Activated CD4-positive, alpha-beta T cell treated with anti-CD3 and anti-CD28 coated beads, Interleukin-2, amount 50 U/mL, for 48 hours (primary cell): ENCODE measurements around the gene KLF4.
"Not testable (repeated sequence)": the region's sequence is repeated elsewhere in the genome, so short reads cannot be mapped to it uniquely, and the experiment has no call there.

Source experiments
- DNase-seq, 2 experiments: peaks; one replicate each; pipeline ENCODE4 v3.0.0-alpha.2; 2020

KLF4 gene

DNA sequence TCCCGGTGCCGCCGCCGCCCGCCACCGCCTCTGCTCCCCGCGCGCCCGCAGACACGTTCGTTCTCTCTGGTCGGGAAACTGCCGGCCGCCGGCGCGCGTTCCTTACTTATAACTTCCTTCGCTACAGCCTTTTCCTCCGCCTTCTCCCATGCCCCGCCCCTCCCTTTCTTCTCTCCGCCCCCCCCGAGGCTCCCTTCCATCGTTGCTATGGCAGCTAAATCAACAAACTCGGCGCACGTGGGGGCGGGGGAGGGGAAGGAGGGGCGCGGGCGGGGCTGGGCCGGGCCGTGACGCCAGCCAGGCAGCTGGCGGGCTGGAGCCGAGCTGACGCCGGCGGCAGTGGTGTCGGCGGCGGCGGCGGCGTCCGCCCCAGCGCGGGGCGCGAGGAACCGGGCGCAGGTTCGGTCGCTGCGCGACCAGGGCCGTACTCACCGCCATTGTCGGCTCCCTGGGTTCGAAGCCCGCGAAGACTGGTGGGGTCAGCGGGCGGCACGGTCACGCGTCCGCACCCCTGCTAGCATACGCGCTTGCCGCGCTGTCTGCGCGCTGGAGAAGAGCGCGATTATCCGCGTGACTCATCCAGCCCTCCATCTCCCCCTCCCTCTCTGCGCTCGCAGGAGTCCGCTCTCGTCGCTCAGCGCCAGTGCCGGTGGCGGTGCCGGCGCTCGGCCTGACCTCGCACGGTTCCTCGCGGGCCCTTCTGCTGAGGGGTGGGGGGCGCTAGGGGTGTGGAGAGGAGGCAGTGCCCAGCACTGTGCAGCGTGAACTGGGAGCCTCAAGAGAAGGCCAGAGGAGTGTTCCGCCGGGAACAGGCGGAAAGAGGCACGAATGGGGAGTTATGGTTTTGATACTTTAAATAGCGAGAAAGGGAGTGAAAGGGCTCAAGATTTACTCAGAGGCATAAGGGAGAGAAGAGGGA lies at the start of gene KLF4:
TSS of gene KLF4 (minus strand) at position 83 of the 919 bp plus-strand sequence. CDS start 597 bp downstream, outside the sequence.
- peak; percentile 72 to 73 for DNase-seq

DNA sequence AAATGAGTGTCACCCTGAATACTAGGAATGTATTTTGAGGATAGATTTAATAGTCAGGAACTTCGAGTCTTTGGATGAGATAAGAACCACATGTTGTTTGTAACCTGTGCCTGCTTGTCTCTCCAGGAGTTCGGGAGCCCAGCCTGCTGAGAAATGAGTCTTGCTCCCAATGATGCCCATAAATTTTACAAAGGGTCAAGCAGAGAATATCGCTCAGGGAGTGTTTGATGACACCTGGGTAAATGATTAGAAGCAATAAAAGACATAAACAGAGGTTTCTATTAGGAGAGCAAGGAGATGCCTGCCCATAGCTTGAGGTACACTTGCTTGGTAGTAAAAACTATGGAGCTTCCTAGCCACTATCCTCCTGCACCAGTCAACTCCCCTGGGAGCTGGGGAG lies 46.9 kb upstream of the KLF4 start:
- no peak for DNase-seq

DNA sequence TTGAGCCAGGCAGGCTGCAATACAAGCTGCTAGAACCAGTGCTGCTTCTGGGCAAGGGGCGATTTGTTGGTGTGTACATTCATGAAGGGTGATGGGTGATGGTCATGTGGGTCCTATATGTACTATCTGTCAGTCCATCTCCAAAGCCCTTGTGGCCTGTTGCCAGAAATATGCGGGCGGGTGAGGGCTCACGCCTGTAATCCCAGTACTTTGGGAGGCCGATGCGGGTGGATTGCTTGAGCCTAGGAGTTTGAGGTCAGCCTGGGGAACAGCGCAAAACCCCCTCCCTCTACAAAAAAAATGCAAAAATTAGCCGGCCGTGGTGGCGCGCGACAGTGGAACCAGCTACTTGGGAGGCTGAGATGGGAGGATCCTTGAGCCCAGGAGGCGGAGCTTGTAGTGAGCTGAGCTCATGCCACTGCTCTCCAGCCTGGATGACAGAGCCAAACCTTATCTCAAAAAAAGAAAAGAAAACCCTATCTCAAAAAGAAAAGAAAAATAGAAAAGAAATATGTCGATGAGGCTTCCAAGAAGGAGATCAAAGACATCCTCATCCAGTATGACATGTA lies 45.0 kb upstream of the KLF4 start:
- DNase-seq, result no peak

DNA sequence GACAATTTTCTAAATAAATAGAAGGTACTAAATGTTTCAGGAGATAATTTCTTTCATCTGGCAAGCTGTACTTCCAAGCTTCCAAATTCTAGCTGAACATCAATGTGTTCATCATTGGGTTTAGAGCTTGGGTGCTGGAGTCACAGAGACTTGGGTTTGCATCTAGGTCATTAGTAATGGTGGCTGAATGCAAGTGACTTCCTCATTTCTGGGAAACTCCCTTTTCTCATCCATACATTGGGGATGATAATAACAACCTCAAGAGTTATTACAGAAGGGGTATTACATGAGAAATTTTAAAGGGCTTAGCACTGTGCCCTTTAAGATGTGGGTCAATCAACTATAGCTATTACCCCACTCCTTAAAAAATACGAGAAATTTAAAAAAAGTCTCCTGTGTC lies 41.1 kb upstream of the KLF4 start:
- DNase-seq, result no peak

DNA sequence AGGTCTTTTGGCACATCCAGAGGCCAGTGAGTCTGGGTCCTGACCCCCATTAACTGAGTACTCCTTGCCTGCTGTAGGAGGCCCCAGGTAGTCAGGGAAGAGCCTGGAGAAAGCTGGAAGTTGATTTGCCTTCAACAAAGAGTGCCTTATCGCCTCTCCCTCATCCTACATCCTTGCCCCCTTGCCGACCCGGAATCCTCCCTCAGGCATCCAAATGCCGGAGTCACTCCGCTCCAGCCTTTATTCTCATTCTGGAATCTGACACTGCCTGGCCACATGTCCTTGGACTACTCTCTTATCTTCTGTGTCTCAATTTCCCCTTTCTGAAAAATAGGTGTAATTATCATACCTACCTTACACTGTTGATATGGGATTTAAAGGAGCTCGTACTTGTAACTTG lies 39.1 kb upstream of the KLF4 start:
- no peak for DNase-seq

DNA sequence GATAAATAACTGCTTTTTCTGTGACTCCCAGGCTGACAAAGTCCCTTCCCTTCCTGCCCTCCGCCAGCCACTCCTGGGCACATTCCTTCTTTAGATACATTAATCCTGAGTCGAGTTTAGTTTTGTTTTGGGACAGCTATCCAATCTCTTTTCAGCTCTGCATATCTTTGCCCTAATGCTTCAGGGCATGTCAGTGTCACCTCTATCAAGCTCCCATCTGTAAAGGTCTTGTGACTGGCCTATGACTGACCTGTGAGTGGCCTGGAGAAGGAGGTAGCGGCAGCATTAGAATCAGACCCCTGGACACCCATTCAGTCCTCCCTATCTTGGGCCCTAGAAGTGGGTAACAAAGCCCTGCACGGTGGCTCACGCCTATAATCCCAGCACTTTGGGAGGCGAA lies 34.0 kb upstream of the KLF4 start:
- DNase-seq, result no peak

DNA sequence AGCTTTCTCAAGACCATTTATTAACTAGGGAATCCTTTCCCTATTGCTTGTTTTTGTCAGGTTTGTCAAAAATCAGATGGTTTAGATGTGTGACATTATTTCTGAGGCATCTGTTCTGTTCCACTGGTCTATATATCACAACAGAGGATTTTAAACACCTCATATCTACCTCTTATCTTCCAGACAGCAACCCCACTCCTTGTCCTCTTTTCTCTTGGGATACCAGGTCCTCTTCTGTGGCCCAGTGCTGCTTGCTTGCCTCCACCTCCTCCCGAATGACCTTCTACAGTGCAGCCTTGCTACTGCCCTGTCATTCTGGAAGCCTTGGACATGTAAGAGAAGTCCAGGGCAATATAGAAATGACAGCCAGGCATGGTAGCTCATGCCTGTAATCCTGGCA lies 30.6 kb upstream of the KLF4 start:
- no peak for DNase-seq

DNA sequence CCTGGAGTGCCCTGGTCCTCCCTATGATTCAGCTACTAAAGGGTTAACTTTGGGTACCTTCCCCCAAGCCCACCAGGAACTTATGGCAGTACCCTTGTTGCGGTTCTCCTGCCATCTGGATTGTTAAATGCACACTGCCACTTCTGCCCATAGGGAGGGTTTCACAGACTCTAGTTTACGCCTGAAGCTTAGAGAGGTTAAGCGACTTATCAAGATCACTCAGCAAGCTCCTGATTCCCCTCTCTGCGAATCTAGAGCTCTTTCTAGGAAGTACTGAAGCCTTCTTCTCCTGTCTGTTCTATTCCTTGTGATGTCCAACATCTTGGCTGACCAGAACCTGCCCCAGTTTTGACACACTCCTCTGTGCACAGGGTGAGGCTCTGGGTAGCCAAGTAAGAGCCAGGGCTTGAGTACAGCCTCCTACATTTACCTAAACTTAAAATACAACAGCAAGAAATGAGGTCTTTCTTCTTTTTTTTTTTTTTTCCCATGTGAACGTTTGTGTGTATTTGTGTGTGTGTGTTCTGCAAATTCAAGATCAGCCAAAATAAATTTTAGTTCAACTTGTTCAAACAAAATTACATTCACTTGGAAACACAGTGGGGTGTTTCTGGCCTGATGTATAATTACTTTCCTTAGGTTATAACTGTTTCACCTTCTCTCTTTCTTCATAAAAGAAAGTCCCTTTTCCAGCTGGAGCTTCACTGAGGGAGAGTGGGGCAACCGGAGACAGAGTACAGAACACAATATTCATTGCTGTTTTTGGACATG lies 28.7 kb upstream of the KLF4 start:
- DNase-seq, result no peak

DNA sequence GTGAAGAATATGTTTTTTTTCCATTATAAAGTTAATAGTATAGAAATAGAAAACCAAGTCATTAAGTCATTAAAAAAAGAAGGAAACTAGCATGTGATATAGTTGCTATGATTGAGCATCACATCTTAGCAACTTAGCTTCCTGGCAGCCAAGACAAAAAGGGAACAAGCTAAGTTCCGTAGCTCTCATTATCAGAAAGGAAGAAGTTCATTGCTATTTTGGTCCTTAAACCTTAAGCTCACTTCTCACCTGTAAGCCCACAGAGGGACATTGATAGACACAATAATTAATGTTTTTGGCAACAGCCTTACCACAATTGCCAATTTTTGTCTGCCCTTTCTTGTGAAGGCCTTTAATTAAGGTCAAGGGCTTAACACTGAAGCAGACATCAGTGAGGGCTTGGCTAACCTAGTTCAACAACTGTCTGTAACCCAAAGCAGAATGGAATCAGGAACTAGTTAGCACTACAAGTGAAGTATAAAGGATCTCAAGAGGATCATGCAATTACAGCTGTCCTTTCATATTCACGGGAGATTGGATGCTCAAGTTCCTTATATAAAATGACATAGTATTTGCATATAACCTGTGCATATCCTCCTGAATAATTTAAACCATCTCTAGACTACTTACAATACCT lies 24.0 kb upstream of the KLF4 start:
- DNase-seq, result no peak

DNA sequence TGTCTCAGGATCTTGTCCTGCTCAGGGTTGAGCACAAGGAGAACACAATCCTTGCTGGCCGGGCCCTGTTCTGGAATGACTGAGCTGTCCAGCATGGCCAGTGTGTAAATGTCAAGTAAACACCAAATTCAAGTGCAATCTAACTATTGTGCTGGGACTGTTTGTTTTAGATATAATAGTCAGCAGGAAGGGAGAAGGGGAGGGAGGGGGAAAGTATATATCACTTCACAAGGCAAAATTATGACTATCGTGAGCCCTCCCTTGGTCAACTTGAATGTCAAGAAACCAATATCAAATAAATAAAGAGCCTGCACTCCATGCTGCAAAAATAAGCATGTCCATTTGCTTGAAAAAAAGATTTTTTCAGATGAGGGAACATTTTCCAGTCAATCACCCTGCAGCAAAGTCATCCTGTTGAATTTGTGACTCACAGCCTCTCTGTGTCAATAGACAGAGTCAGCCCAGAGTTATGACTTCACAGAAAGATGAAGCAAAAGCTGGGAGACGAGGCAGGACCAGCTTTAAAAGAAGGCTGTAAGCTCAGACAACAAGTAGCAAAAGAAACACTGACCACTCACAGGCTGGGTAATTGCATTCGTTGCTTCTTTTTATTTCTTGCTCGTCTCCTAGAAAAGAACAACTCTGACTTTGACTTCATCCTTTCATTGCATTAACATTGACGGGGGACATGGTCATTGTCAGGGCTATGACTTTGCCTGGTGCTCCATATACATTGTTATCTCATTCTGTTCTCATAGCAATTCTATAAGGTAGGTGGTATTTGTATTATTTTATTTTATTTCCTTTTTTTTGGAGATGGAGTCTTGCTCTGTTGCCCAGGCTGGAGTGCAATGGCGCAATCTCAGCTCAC lies 15.3 kb upstream of the KLF4 start:
- DNase-seq, result no peak

DNA sequence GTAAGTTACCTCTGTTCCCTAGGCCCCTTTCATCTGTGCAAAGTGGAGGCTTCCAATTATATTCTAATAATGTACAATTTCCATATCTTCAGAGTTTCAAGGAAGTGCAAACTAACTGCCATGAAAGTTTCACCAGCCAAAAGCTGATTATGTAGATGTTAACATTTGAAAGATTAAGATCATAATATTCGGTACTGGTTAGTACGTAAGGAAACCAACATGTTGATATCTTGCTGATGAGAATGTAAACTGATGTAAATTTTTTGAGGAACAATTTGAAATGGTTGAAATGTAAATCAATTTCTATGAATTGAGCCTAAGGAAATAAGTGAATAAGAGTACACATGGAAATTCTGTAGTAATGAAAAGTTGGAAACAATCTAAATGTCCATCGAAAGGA lies 12.9 kb upstream of the KLF4 start:
- DNase-seq, result no peak

DNA sequence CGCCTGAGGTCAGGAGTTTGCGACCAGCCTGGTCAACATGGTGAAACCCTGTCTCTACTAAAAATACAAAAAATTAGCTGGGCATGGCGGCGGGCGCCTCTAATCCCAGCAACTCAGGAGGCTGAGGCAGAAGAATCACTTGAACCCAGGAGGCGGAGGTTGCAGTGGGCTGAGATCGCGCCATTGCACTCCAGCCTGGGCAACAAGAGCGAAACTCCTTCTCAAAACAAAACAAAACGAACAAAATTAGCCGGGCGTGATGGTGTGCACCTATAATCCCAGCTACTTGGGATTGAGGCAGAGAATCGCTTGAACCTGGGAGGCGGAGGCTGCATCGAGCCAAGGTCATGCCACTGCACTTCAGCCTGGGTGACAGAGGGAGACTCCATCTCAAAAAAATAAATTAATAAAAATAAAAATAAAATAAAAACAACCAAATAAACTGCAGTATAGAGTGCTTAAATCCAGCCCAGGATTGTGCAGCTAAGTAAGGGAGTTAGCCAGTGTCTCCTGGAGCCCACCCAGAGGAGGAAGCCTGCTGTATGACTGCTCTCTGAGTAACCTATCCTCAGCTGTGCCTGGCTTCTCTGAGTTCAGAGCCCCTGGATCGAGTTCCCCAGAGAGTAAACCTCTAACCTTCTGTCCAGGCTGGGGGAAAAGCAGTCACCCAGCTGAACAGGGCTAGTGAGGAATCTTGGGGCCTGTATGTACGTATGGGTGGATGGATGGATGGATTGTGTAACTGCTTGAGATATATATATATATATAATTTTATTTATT lies 11.0 kb upstream of the KLF4 start:
- not testable (repeated sequence) for DNase-seq

DNA sequence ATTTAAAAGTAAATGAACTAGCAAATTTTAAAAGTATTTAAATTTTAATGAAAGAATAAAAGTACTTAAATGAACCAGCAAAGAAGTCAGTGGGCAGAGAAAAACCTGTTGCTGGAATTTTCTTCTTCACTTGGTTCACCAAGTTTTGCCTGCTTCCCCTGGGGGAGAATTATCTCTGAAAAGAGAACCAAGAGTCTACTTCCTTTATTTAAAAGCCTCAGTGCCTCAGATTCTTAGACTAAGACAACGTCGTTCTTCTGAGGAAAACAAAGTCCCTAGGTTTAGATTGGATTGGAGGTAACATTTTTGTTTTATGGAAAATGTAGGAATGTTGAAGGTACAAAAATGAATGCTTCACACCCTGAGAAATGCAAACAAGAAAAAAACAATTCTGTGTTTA lies 7.4 kb upstream of the KLF4 start:
- no peak for DNase-seq

DNA sequence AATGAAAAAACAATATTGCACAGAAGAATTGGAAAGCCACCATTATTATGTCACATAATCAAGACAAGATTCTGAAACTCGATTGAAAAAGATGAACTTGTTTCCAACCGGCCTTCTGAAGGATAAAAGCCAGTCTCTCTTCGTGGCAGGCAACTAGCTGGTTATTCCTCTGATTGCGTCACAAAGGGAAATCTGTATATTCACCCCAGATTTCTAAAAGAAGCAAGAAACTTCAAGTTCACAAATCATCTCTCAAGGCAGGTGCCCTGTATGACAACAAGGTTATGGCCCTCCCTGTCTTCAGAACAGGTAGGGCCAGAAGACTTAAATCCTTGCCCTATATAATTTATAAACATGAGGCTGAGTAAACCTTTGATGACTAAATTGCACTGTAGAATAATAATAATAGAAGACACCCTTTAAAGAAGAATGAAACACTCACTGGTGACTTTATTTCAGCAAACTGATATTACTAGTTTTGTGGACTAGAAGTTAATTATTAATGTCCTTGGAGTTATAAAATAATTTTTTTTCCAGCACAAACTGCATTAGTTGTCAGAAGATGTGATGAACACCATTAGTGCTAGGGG lies 2.9 kb upstream of the KLF4 start:
- DNase-seq, result no peak

DNA sequence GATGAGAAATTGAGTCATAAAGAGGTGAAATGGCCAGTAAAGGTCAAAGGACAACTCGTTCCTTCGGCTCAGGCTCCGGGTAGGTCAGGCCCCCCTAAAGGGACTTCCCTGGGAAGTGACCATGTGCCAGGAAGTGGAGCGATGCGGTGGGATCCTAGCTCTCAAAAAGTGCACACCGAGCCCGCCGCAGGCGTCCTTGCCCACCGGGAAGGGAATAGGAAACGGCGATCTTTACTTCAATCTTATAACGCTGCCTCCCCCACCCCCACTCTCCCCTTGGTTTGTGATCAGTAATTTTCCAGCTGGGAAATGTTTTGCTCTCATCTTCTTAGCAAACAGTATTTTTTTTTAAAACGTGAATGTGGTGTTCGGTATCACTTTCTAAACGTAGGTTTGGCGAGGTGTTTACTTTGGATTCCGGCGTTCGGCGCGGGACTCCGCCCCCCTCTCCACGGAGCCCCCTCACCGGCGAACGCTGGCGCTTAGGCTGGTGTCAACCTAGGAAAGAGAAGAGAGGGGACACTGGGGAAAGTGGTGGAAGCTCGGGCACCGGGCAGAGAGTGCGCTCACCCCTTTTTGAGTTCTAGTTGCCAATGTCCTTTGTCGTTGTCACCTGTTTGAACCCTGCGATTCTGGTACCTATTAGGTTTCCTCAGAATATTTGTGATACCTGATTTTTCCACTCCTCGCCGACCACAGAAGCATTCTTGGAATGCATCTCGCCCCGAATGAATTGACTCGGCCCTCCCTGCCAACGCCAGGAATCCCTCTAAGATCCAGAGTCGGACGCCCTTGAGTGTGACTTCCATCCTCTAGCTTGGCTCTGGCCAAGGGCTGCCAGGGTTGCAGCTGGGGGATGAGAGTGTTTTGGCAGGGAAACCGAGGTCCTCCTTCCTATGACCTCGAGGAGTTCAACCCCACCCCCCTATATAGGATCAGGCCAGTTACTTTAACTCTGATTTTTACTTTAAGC lies 1.8 kb upstream of the KLF4 start:
- DNase-seq, result no peak

DNA sequence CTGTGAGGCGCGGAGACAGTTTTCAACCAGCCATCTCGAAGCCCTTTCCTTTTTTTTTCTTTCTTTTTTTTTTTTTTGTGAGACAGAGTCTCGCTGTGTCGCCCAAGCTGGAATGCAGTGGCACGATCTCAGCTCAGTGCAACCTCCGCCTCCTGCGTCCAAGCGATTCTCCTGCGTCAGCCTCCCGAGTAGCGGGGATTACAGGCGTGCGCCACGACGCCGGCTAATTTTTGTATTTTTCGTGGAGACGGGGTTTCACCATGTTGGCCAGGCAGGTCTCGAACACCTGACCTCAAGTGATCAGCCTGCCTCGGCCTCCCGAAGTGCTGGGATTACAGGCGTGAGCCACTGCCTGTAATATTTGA lies 1.0 kb upstream of the KLF4 start:
- not testable (repeated sequence) for DNase-seq

DNA sequence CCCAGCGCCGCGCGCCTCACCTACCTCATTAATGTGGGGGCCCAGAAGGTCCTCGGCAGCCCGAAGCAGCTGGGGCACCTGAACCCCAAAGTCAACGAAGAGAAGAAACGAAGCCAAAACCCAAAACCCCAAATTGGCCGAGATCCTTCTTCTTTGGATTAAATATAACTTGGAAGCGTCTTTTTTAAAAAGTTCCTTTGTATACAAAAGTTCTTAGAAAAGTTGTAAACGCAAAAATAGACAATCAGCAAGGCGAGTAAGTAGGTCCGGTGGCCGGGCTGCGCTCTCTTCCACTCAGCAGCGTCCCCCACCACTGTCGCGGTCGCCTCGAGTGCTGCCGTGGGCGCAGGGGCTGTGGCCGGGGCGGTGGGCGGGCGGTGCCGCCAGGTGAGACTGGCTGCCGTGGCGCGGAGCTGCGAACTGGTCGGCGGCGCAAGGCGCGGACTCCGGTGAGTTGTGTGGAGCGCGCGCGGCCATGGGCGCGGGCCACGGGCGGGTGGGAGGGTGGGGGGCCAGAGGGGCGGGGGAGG lies 360 bp downstream of the KLF4 start:
- DNase-seq, result no peak

DNA sequence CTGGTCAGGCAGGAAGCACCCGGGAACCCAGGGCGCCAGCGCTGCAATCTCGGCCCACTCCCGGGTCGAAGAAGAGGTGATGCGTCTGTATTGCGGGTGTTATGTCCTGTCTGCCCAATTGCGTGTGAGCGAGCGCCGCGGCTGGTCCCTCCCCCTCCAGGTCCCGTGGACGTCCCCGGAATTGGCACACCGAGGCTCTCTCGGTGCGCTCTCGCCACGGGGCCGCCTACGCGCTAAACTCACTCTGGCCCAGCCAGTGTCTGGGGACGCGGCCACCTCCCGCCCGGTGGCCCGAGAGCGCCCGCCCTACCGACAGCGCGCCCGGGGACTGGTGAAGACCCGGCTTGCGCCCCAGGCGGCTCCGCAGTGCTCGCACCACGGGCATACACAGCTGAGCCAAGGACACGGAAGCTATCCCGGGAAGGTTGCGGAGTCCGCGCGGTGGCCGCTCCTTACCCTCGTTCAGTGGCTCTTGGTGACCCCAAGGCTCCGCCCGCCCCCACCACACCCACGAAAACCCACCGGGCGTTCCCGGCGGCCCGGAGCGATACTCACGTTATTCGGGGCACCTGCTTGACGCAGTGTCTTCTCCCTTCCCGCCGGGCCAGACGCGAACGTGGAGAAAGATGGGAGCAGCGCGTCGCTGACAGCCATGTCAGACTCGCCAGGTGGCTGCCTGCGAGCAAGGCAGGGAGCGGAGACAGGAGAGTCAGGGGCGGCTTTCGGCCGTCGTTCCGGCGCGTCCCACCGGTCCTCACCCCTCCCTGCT lies 1.0 kb downstream of the KLF4 start:
- DNase-seq, result peak in 1 of 2 experiments; percentile 20
